HG03439 (cell line): ENCODE measurements around the gene EXOSC5.
"Not testable (repeated sequence)": the region's sequence is repeated elsewhere in the genome, so short reads cannot be mapped to it uniquely, and the experiment has no call there.

Source experiments
- ATAC-seq: cut with Tn5 transposase; IDR thresholded peaks from one replicate; pipeline ENCODE4 v1.9.1; 2021; ENCODE audit warnings: mild to moderate bottlenecking, moderate library complexity; ENCODE audit not compliant: unreplicated experiment

The EXOSC5 gene

GRCh38 chr19:41351339-41352245 is 45.6 kb downstream of the EXOSC5 start:
- peak; percentile 33 for ATAC-seq

DNA sequence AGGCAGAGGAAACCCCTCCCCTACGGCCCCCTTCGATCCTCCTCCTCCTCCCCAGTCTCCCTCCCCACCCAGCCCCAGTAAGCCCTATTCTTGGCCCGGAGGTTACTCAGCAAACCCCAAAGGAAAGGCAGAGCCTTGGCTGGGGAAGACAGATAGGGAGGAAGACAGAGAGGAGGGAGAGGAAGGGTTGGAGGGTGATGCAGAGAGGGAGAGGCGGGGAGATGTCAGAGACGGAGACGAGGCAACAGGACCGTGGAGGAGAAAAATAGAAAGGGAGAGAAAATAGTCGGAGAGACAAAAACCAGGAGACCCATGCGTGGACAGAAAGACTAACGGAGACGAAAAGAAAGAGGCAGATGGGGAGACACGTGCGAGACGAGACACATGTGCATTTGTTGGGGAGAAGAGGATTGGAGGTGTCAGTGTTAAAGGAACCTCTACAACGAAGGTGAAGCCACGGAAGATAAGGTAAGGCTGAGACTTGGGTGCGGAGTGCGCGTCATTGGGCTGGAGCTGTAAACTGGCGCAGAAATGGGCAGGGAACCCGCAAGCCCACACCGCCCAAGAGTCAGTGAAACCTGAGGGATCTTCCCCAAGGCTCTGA is 46.3 kb downstream of the EXOSC5 start:
- ATAC-seq, result peak; percentile 3

- ATAC-seq, result not testable (repeated sequence)
These were observed 50.2 kb downstream of the EXOSC5 start for GRCh38 chr19:41346916-41347315.

DNA sequence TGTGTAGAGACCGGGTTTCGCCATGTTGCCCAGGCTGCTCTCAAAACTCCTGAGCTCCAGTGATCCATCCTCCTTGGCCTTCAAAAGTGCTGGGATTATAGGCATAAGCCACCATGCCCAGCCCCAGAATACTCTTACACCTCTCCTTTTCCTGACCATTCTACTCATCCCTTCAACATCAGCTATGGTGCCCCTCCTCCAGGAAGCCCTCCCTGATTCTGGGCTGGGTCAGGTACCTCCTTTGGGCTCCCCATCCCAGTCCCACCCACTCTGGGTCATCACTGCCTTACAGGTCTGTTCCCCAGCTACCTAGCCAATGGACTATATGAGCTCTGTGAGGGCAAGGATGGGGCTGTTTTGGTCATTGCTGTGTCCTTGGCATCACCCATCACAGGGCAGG is 53.0 kb downstream of the EXOSC5 start:
- no peak for ATAC-seq

- no peak for ATAC-seq
These were observed 55.3 kb downstream of the EXOSC5 start for GRCh38 chr19:41341669-41342490.

- ATAC-seq, result no peak
These were observed 57.2 kb downstream of the EXOSC5 start for GRCh38 chr19:41339936-41340335.
